GM19468 (cell line): ENCODE results near the gene DBNDD1.
"Not testable (repeated sequence)": the region's sequence is repeated elsewhere in the genome, so short reads cannot be mapped to it uniquely, and the experiment has no call there.

ENCODE experiments used
- ATAC-seq: cut with Tn5 transposase; IDR thresholded peaks from one replicate; pipeline ENCODE4 v1.9.1; 2021; ENCODE audit warnings: mild to moderate bottlenecking, moderate library complexity, moderate number of reproducible peaks; ENCODE audit not compliant: unreplicated experiment; ENCODE audit errors: extremely low read depth

The DBNDD1 gene

GRCh38 chr16:89969741-89970410, 49.4 kb downstream of the DBNDD1 start:
- no peak for ATAC-seq

- ATAC-seq, result not testable (repeated sequence)
These were observed 51.2 kb downstream of the DBNDD1 start for GRCh38 chr16:89968074-89968473.

- not testable (repeated sequence) for ATAC-seq
These were observed 51.8 kb downstream of the DBNDD1 start for GRCh38 chr16:89967436-89967835.

- no peak for ATAC-seq
These were observed 52.5 kb downstream of the DBNDD1 start for GRCh38 chr16:89966756-89967155.

GRCh38 chr16:89965447-89966225, 53.6 kb downstream of the DBNDD1 start:
- ATAC-seq, result no peak

GRCh38 chr16:89964201-89964600, 55.1 kb downstream of the DBNDD1 start:
- ATAC-seq, result no peak

- ATAC-seq, result no peak
These were observed 56.3 kb downstream of the DBNDD1 start for GRCh38 chr16:89962754-89963498.

GRCh38 chr16:89961920-89962319, 57.3 kb downstream of the DBNDD1 start:
- no peak for ATAC-seq

- no peak for ATAC-seq
These were observed 58.3 kb downstream of the DBNDD1 start for GRCh38 chr16:89960966-89961365.

- ATAC-seq, result no peak
These were observed 60.7 kb downstream of the DBNDD1 start for GRCh38 chr16:89958596-89958995.

GRCh38 chr16:89958068-89958467, 61.2 kb downstream of the DBNDD1 start:
- no peak for ATAC-seq

- ATAC-seq, result no peak
These were observed 62.0 kb downstream of the DBNDD1 start for GRCh38 chr16:89957216-89957785.

GRCh38 chr16:89956505-89957215, 62.6 kb downstream of the DBNDD1 start:
- no peak for ATAC-seq

- no peak for ATAC-seq
These were observed 64.1 kb downstream of the DBNDD1 start for GRCh38 chr16:89955001-89955685.
